C4-2B (cell line): ENCODE measurements around the gene KCNT1.

ENCODE experiments used
- CTCF ChIP-seq: fragments of 450-650 bp; conservative IDR thresholded peaks from 2 replicates; pipeline ENCODE4 v1.5.1; 2017; ENCODE audit warnings: mild to moderate bottlenecking
- ZFX ChIP-seq: fragments of 450-650 bp; IDR thresholded peaks from 2 replicates; pipeline ENCODE4 v1.6.1; 2017

GRCh38 chr9:135773530-135774238 lies 71.7 kb downstream of the KCNT1 start:
- TF ChIP-seq CTCF (no peak), ZFX (no peak)
